Measurements from ENCODE around the gene PRR36. TPM values are rescaled to one million over a fixed set of nuclear protein-coding genes. Genes with fewer than 3 reads are reported as not detected.
"Not testable (repeated sequence)": the region's sequence is repeated elsewhere in the genome, so short reads cannot be mapped to it uniquely, and the experiment has no call there.

Gene PRR36
- total RNA-seq, 1 donor from 2014 or later = not detected

GRCh38 chr19:7860714-7861618, 13.2 kb downstream of the PRR36 start:
- no peak overlapping the region for H3K4me3 ChIP-seq
- peaks cover 8% of the 10 kb centered on the region for H3K4me1 ChIP-seq
- intact Hi-C loops (cut with DNase I) = no loop called here
- no peak overlapping the region for H3K27ac ChIP-seq
- no peaks in the 10 kb centered on the region for H3K36me3 ChIP-seq
- H3K27me3 ChIP-seq = no peaks in the 10 kb centered on the region
- no peaks in the 10 kb centered on the region for H3K9me3 ChIP-seq
- DNase-seq (ENCODE audit: extremely low spot score in 2 of 2) = no peak
- TF ChIP-seq POLR2A (IDR thresholded peaks at IDR 0.05) (no peak), CTCF (IDR thresholded peaks at IDR 0.05) (no peak), POLR2AphosphoS5 (IDR thresholded peaks at IDR 0.05; ENCODE audit: insufficient read depth in 1 of 2, low read depth in 1 of 2) (no peak)

- intact Hi-C loops (cut with DNase I) = no loop called here
- TF ChIP-seq POLR2A (IDR thresholded peaks at IDR 0.05) (no peak), CTCF (IDR thresholded peaks at IDR 0.05) (no peak), POLR2AphosphoS5 (IDR thresholded peaks at IDR 0.05; ENCODE audit: insufficient read depth in 1 of 2, low read depth in 1 of 2) (no peak)
- DNase-seq (ENCODE audit: extremely low spot score in 2 of 2) = no peak
- H3K4me3 ChIP-seq = no peak overlapping the region
- no peaks in the 10 kb centered on the region for H3K27me3 ChIP-seq
- no peak overlapping the region for H3K27ac ChIP-seq
- H3K36me3 ChIP-seq = no peaks in the 10 kb centered on the region
- peaks cover 8% of the 10 kb centered on the region for H3K4me1 ChIP-seq
- H3K9me3 ChIP-seq = no peaks in the 10 kb centered on the region
Measured at GRCh38 chr19:7859831-7860713, 14.1 kb downstream of the PRR36 start.

GRCh38 chr19:7859087-7859486, 15.1 kb downstream of the PRR36 start:
- H3K9me3 ChIP-seq; H3K36me3 ChIP-seq; DNase-seq (ENCODE audit: extremely low spot score in 2 of 2); H3K27ac ChIP-seq; H3K4me3 ChIP-seq; H3K4me1 ChIP-seq; H3K27me3 ChIP-seq; intact Hi-C loops (cut with DNase I): not testable (repeated sequence)

GRCh38 chr19:7858109-7858770, 15.9 kb downstream of the PRR36 start:
- TF ChIP-seq CTCF (IDR thresholded peaks at IDR 0.05) = no peak
- no peak for TF ChIP-seq POLR2A (IDR thresholded peaks at IDR 0.05)
- no peaks in the 10 kb centered on the region for H3K27me3 ChIP-seq
- intact Hi-C loops (cut with DNase I) = no loop called here
- no peak overlapping the region for H3K27ac ChIP-seq
- no peaks in the 10 kb centered on the region for H3K9me3 ChIP-seq
- H3K4me1 ChIP-seq = peaks cover 11% of the 10 kb centered on the region
- no peaks in the 10 kb centered on the region for H3K36me3 ChIP-seq
- DNase-seq (ENCODE audit: extremely low spot score in 2 of 2) = no peak
- no peak overlapping the region for H3K4me3 ChIP-seq

- Histone ChIP-seq H3K36me3 (no peaks in the 10 kb centered on the region), H3K4me1 (peaks cover 16% of the 10 kb centered on the region), H3K27ac (no peak overlapping the region), H3K4me3 (no peak overlapping the region), H3K9me3 (no peaks in the 10 kb centered on the region), H3K27me3 (no peaks in the 10 kb centered on the region)
- TF ChIP-seq POLR2AphosphoS5 (IDR thresholded peaks at IDR 0.05; ENCODE audit: insufficient read depth in 1 of 2, low read depth in 1 of 2) (no peak), POLR2A (IDR thresholded peaks at IDR 0.05) (no peak), CTCF (IDR thresholded peaks at IDR 0.05) (no peak)
- DNase-seq (ENCODE audit: extremely low spot score in 2 of 2) = no peak
- intact Hi-C loops (cut with DNase I) = no loop called here
Measured at GRCh38 chr19:7857727-7858108, 16.5 kb downstream of the PRR36 start.

Data from vagina (tissue), 2 donors.